Stimulated activated CD8-positive, alpha-beta memory T cell treated with anti-CD3 and anti-CD28 coated beads, Interleukin-15, amount 100 ng/mL, for 1 hour (primary cell): ENCODE measurements around the gene HPCA.
"Not testable (repeated sequence)": the region's sequence is repeated elsewhere in the genome, so short reads cannot be mapped to it uniquely, and the experiment has no call there.

Experiments
- DNase-seq: peaks from one replicate; pipeline ENCODE4 v3.0.0-alpha.2; 2020; ENCODE audit warnings: low read depth

The HPCA gene

GRCh38 chr1:32903991-32904785 is 17.9 kb downstream of the HPCA start:
- no peak for DNase-seq

- DNase-seq = no peak
Observed at GRCh38 chr1:32904797-32905196, 18.5 kb downstream of the HPCA start.

- not testable (repeated sequence) for DNase-seq
Observed at GRCh38 chr1:32905588-32905987, 19.3 kb downstream of the HPCA start.

- DNase-seq = no peak
Observed at GRCh38 chr1:32906654-32907053, 20.4 kb downstream of the HPCA start.

DNA sequence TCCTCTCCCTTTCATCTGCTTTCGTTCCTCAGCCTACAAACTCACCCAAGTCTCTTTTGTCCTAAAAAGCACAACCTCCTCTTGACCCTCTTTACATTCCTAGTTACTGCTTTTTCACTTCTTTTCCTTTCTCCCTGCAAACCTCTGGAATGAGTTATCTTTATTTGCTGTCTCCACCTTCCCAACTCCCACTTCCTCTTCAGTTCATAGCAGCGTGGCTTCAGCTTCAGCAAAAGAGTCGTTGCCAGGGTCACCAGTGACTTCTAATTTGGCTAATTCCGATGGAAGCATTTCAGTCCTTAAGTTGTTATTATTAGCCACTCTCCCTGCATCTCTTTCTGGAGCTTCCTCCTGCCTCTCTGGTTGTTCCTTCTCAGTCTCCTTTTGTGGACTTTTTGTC is 21.1 kb downstream of the HPCA start:
- DNase-seq = no peak

DNA sequence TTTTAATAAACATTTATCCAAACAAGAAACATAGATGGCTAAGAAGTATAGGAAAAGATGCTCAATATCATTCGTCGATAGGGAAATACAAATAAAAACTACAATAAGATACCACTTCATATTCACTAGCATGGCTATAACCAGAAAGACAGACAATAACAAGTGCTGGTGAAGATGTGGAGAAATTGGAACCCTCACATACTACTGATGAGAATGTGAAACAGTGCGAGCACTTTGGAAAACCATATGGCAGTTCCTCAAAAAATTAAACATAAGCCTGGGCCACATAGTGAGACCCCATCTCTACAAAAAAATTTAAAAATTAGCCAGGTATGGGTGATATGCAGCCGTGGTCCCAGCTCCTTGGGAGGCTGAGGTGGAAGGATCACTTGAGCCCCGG is 24.0 kb downstream of the HPCA start:
- no peak for DNase-seq

DNA sequence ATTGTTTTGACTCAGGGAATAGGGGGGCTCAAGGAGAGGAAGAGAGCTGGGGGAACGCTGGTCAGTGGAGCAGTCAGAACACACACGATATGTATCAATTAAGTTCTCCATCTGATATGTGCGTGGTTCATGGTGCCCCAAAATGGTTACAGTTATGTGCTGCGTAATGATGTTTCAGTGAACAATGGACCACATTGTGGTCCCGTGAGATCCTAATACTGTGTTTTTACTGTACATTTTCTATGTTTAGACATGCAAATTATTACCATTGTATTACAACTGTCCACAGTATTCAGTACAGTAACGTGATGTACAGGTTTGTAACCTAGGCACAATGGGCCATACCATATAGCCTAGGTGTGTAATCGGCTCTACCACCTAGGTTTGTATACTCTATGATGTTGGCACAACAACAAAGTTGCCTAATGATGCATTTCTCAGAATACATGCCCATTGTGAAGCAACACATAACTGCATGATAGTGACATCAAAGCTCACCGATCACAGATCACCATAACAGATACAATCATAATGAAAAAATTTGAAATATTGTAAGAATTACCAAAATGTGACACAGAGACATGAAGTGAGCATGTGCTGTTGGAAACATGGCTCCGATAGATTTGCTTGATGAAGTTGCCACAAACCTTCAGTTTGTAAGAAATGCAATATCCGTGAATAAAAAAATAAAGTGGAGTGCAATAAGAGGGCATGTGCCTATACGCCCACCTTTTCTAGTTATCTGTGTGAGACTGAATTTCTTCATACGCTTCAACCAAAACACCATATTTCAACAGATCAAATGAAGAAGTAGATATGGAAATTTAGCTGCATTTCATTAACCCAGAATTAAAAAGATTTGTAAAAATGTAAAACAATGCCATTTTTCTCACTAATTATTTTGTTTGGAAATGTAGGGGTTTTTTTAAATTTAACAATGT is 29.7 kb downstream of the HPCA start:
- DNase-seq = no peak

- no peak for DNase-seq
Observed at GRCh38 chr1:32917521-32917920, 31.2 kb downstream of the HPCA start.

- DNase-seq = no peak
Observed at GRCh38 chr1:32918179-32918578, 31.9 kb downstream of the HPCA start.

GRCh38 chr1:32919811-32920733 is 33.8 kb downstream of the HPCA start:
- no peak for DNase-seq

GRCh38 chr1:32920833-32921232 is 34.5 kb downstream of the HPCA start:
- DNase-seq = no peak

- DNase-seq = no peak
Observed at GRCh38 chr1:32924881-32925344, 38.6 kb downstream of the HPCA start.

GRCh38 chr1:32925403-32926162 is 39.3 kb downstream of the HPCA start:
- no peak for DNase-seq

- no peak for DNase-seq
Observed at GRCh38 chr1:32926562-32926961, 40.3 kb downstream of the HPCA start.

DNA sequence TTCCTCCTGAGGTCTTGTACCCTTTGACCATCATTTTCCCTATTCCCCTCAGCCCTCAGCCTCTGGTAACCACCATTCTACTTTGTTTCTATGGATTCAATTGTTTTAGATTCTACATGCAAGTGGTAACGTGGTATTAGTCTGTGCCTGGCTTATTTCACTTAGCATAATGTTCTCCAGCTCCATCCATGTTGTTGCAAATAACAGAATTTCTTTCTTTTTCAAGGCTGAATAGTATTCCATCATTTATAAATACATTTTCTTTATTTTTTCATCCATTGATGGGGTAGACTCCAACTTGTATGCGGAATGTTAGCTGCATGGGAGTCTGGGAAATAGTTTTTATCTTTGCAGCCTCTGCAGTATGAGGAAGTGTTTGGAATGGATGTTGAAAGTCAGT is 41.1 kb downstream of the HPCA start:
- no peak for DNase-seq

GRCh38 chr1:32928285-32928684 is 42.0 kb downstream of the HPCA start:
- no peak for DNase-seq

GRCh38 chr1:32928715-32929114 is 42.4 kb downstream of the HPCA start:
- DNase-seq = no peak

DNA sequence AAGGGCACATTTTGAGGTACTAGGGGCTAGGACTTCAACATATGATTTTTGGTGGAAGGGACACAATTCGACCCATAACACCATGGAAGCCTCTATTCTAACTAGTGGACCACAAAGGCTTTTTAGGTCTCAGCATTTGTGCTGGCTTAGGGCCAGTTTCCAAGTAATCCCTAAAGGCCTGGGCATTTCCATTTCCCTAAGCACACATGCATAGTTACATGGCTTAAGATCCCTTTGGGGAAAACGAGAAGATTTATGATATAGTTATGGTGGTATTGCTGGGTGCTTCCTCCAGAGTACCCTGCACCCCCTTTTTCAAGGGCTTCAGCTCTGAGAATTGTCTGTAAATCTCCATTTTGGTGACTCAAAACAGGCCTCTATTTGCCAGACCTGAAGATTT is 43.1 kb downstream of the HPCA start:
- DNase-seq = no peak

DNA sequence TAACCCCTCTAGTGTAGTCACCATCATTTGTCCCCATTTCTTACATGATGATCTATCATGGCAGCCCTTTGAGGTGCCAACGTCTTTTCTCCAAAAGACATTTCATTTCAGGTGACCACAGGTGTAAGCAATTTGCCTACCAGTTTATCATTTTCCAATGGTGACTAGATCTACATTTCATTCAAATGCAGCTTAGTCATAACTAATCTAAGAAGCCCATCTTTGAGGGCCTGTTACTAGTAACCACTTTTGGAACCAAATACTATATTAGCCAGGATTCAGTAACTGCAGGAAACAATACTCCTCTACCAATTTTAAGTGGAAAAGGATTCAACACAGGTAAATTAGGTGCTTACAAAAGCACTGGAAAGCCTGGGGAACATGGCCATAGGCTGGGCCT is 45.5 kb downstream of the HPCA start:
- no peak for DNase-seq

DNA sequence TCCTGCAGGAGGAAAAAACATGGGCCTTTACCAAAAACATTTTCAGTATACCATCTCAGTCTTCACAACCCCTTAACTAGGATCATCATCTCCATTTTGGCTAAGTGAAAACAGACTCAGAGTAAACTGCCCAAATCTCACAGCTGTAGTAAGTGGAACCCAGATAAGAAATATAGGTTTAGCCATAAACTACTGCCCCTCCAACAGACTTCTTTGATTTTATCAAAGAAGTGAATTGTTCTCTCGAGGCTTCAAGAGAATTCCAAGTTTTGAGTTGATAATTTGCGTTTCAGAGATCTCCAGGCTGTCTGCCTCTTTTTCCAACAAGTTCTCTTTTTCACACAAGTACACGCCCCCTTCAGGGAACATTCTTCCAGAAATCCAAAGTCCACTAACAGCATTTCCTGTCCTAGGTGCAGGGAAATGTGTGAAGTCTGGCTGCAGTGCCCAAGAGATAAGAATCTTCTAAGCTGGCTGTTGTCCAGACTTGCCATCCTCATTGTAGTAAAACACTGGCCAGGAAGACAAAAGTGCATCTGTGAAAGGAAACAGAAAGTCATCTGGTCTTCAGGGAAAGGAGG is 47.5 kb downstream of the HPCA start:
- DNase-seq = no peak

- DNase-seq = no peak
Observed at GRCh38 chr1:32934535-32934934, 48.2 kb downstream of the HPCA start.
